ENCODE results near the gene MXI1.
"Not testable (repeated sequence)": the region's sequence is repeated elsewhere in the genome, so short reads cannot be mapped to it uniquely, and the experiment has no call there.

MXI1 gene

DNA sequence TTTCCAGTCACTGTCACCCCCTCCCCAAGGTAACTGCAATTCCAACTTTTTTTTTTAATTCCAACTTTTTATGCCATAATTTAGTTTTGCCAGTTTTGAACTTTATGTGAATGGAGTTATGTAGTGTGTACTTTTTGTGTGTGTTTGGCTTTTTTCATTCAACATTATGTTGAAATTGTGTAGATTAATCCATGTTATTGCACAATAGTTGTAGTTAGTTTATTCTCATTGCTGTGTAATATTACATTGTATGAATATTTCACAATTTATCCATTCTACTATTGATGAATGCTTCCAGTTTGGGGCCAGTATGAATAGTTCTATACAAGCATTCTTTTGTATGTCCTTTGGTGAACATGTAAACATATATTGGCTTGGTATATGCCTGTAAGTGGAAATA is 32.5 kb downstream of the MXI1 start:
- no peak for DNase-seq (ENCODE audit: low read depth in 2 of 2)

DNA sequence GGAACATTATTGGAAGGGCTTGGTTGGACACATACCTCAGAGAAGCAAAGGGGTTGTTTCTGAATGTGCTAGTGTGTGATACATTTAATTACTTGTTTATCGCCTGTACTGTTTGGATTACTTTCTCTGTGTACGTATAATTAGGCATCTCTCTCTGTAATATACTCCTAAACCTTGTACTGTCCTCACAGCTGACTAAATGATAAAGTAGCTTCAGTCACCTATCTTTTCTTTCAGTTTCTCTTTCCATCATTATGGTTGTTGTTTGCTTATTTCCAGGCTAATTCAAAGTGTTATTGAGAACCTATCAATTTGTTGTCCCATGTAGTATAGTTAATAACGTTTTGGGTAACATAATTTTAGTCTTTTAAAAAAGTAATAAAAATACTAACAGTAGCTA is 34.0 kb downstream of the MXI1 start:
- DNase-seq (ENCODE audit: low read depth in 2 of 2): no peak

GRCh38 chr10:110241841-110242240 is 34.4 kb downstream of the MXI1 start:
- no peak for DNase-seq (ENCODE audit: low read depth in 2 of 2)

DNA sequence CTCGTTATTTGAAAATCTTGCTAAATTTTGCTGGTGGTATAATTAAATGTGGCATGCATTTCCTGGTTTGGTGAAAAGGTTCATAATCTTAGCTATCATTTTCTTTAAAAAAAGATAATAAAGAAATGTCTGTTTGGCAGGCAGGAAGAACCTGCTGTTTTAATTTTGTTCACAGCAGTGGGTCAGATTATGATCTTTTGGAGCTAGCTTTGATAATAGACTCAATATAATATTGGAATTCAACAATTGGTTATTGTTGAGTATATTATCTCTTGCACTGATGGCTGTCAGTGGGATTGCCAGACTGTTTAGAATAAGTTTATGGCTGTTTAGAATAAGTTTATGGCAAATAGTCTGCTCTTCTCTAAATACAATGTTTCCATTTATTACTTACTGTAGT is 35.1 kb downstream of the MXI1 start:
- no peak for DNase-seq (ENCODE audit: low read depth in 2 of 2)

- no peak for DNase-seq (ENCODE audit: low read depth in 2 of 2)
Measured at GRCh38 chr10:110244550-110244949, 37.1 kb downstream of the MXI1 start.

GRCh38 chr10:110247833-110248232 is 40.4 kb downstream of the MXI1 start:
- DNase-seq (ENCODE audit: low read depth in 2 of 2): not testable (repeated sequence)

DNA sequence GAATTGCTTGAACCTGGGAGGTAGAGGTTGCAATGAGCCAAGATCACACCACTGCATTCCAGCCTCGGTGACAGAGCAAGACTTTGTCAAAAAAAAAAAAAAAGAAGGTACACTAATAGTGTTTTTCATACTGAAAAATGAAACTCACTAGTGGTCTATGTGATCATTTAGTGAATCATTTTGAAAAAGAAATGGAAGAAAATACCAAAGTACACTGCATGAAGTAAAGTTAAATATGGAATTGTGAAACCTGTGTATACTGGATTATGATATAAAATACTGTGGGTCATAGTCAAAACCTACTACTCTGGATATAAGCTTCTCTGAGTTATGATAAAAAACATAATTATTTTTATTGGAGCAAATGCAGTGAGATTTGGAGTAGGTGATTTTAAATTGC is 42.1 kb downstream of the MXI1 start:
- DNase-seq (ENCODE audit: low read depth in 2 of 2): not testable (repeated sequence)

- DNase-seq (ENCODE audit: low read depth in 2 of 2): not testable (repeated sequence)
Measured at GRCh38 chr10:110251392-110251791, 44.0 kb downstream of the MXI1 start.

DNA sequence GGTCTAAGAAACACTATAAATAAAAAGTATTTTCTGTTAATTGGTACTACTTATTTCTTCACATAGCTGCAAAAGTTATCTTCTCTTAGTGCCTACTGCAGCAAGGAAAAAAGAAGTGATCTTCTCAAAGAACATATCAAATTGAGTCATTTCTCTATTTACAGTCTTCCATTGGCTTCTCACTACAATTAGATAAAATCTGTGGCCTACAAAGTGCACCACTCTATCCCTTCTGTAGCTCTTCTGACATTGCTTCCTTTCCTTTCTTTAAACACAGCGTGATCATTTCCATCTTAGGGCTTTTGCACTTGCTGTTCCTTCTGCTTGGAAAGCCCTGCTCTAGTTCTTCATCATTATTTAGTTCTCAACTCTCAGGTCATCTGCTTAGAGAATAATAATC is 44.7 kb downstream of the MXI1 start:
- no peak for DNase-seq (ENCODE audit: low read depth in 2 of 2)

DNA sequence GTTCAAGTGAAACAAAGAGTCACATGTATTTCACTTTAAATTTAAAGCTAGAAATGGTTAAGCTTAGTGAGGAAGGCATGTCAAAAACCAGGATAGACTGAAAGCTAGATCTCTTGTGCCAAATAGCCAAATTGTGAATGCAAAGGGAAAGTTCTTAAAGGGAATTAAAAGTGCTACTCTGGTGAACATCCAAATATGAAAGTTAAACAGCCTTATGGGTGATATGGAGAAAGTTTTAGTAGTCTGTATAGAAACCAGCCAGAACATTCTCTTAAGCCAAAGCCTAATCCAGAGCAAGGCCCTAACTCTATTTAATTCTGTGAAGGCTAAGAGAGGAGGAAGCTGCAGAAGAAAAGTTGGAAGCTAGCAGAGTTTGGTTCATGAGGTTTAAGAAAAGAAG is 47.1 kb downstream of the MXI1 start:
- no peak for DNase-seq (ENCODE audit: low read depth in 2 of 2)

DNA sequence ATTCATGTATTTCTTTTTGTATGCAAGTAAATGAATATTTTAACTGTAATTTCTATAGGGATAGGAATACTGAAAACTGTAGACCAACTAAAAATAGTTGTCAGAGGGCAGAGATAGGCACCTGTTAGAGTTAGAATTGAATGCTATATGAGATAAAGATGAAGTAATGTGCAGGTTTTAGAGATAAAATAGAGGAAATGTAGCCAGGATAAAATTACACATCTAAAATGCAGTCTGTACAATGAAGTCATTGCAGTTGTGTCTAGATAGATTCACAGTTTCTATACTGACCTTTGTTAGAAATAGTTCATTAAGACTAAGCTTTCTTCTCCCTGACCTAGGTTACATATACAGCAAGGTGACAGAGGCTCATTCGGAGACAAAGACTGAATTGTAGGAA is 51.1 kb downstream of the MXI1 start:
- DNase-seq (ENCODE audit: low read depth in 2 of 2): no peak

DNA sequence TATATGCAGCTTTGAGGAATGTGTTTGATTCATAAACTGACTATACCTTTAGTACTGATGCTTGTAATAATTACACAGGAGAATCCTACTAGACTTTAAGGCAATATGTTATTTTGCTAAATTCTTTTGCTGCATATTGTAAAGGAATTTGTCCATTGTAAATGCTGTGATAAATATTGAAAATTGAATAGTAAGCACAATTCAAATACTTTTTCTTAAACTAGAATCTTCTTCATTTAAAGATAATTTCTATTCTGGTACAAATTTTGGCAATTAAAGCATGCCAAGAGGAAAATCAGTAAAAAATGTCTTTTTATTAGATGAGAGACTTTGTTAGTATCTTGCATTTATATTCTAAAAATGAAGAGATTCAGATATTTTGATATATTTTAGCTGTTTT is 51.9 kb downstream of the MXI1 start:
- no peak for DNase-seq (ENCODE audit: low read depth in 2 of 2)

- DNase-seq (ENCODE audit: low read depth in 2 of 2): no peak
Measured at GRCh38 chr10:110260746-110261477, 53.5 kb downstream of the MXI1 start.

DNA sequence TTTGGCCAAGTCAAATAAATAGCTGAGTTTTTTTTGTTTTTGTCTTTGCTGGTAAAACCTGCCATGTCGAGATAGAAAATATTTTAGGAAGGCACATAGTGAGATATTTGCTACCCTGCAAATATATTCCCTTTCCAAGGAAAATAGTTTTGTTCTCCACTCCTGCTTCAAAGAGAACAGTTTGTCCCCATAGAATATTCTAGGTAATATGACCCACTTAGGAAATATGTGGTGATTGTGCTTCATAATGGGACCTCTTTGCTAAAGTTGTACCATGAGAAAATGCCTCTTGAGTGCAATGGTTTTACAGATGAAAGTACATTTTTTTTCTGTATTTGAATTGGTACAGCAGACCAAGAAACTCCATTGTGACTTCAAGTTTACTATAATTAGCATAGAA is 55.8 kb downstream of the MXI1 start:
- DNase-seq (ENCODE audit: low read depth in 2 of 2): no peak

DNA sequence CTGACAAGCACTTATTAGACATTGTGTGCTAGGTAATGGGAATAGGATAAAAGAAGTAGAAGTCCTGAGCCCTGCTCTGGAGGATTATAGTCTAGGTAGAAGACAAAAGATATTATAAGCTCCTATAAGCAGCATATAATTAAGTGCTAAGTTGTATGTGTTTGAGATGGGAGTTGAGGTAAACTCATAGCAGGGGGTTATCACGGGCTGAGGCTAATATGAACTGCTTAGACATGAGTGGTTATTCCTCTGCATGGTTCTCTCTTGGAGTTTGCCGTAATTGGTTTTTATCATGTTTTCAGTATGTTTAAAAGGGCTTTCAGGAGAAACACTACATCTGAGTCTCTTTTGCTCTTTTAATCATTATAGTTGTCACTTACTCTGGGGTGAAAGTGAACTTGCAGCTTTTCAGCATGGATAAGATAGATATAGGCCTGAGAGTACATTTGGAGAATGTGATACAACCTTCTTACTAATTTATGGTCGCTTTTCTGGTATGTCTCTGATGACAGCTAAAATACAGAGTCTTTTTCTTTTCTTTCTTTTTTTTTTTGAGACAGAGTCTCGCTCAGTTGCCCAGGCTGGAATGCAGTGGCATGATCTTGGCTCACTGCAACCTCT is 58.3 kb downstream of the MXI1 start:
- DNase-seq (ENCODE audit: low read depth in 2 of 2): no peak

DNA sequence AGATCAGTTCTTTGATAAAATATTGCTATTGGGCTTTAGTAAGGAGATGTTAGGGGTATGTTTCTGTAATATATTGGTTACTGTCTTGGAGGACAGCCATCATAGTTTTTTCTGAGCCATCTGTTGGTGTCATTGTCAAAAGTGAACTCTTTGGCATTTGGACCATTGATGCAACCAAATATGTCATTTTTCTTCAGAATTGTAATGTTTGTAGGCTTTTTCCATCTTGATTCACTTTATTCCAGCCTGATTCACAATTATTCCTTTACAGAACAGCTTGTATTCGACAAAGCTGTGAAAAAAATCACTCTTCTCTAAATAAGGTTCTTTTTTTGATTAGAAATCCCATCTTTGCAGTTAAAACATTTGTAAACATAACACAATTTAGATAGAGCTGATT is 59.9 kb downstream of the MXI1 start:
- no peak for DNase-seq (ENCODE audit: low read depth in 2 of 2)

- no peak for DNase-seq (ENCODE audit: low read depth in 2 of 2)
Measured at GRCh38 chr10:110268442-110268841, 61.0 kb downstream of the MXI1 start.

DNA sequence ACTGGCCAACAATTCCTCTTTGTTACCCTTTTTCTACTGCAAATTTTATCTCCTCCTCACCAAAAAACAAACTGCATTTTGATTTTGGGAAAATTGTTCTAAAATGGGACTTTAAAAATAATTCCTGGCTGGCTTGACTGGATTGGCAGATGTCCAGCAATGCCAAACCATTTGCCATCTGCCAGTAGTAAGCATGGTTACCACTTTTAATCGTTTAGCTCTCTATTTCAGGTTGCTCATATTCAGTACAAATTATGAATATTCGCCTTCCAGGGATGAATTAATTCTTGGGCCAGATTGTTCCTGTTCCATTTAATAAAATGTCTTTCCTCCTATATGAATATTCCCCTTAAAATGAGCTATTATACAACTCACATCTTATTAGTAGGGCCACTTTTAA is 61.6 kb downstream of the MXI1 start:
- DNase-seq (ENCODE audit: low read depth in 2 of 2): no peak

GRCh38 chr10:110269374-110270318 is 62.2 kb downstream of the MXI1 start:
- no peak for DNase-seq (ENCODE audit: low read depth in 2 of 2)

GRCh38 chr10:110272995-110273394 is 65.6 kb downstream of the MXI1 start:
- DNase-seq (ENCODE audit: low read depth in 2 of 2): not testable (repeated sequence)

DNA sequence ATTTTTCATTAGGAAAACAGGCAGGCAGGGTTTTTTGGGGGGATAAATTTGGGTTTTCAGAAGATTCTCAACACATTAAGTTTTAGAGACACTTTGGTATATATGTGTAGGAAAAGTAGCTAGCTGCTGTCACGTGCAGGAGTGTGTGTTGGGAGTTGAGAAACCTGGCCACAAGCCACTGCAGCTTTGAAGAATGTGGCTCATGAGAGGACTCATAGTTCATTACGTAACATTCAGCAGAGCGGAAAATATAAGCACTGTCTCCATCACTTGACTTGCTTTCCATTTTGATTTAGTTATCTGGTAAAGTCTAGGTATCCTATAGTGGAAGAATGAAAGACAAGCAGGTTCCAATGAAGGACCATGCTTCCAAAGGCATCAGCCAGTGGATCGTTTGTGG is 66.1 kb downstream of the MXI1 start:
- DNase-seq (ENCODE audit: low read depth in 2 of 2): peak in 1 of 2 donors; percentile 16

- no peak for DNase-seq (ENCODE audit: low read depth in 2 of 2)
Measured at GRCh38 chr10:110274072-110274627, 66.7 kb downstream of the MXI1 start.

All from stimulated activated CD8-positive, alpha-beta memory T cell treated with anti-CD3 and anti-CD28 coated beads, Interleukin-15, amount 100 ng/mL, for 48 hours (primary cell).